ENCODE measurements around the gene BACH2. TPM values are rescaled to one million over a fixed set of nuclear protein-coding genes. Genes with fewer than 3 reads are reported as not detected.

Gene BACH2
- total and polyA plus RNA-seq, 9 of the 15 experiments (the other 6 are each of a cell fraction or from before 2014, with no cell fraction given), result 0.06 to 3.1 (median 0.59) TPM

DNA sequence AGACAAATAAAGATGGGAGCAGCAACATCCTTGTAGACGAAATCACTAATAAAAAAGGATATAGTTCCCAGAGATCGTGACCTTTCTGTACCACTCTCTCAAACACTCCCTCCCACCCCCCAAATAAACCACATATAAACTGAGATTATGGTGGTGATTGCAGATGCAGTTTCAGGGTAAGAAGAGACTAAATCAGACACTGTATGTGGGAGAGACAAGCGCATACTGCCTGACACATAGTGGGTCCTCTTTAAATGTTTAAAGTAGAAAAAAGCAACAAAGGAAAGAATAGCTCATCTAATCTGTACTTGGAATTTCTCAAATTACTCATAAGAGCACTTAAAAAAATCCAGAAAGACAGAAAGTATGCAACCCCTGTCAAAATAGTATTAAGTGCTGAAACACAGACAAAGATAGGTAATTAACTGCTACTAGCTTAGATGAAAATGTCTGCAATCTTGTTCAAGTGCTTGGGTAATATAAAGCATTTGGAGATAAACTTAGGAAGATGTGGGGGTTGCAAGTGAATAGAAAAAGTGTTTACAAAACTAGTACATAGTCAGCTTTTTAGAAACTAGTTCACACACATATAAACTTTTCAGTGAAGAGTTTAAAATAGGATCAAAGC is 151.6 kb downstream of the BACH2 start:
- no peak overlapping the region for H3K27ac ChIP-seq (ENCODE audit: extremely low read depth, low read depth, low read length)
- no peak overlapping the region for H2AFZ ChIP-seq (ENCODE audit: low read depth, low read length)
- POLR2A ChIA-PET, result interaction anchor here (1.4 kb wide), 1 partner anchor 15 kb away, joined by 5 read pairs; no protein-coding TSS in a partner anchor
- no peak overlapping the region for H3K9ac ChIP-seq (ENCODE audit: insufficient read depth in 1 of 2, low read depth in 2 of 2, low read length in 2 of 2)
- ATAC-seq (no peak), DNase-seq (ENCODE audit: extremely low read depth in 1 of 4, low spot score in 3 of 4) (no peak), FAIRE-seq (no peak)
- no peaks in the 10 kb centered on the region for H3K79me2 ChIP-seq (ENCODE audit: control insufficient read depth, insufficient read depth, low read length)
- H4K20me1 ChIP-seq (replicated peaks; ENCODE audit: control insufficient read depth, insufficient read depth, low read length), result no peaks in the 10 kb centered on the region
- 16% methylated on average over 3 of the region's 3 CpGs for WGBS (ENCODE audit: insufficient coverage, low coverage, missing lambda C conversion rate)
- no peak overlapping the region for H3K4me3 ChIP-seq
- no peak overlapping the region for H3K4me2 ChIP-seq (ENCODE audit: insufficient read depth, low read length)
- intact Hi-C loops (cut with micrococcal nuclease) (no loop called here), in situ Hi-C loops (cut with MboI) (no loop called here)
- CTCF ChIA-PET (ENCODE audit: low intra/inter-chr PET ratio), result no interaction called here
- no TSS peak for BruUV-seq (replicated peaks)
- H3K9me3 ChIP-seq (replicated peaks; ENCODE audit: control insufficient read depth, insufficient read depth, low read depth, low read length), result no peaks in the 10 kb centered on the region
- peaks cover 0 to 8% of the 10 kb centered on the region in 2 experiments; a peak in 1 of 5 replicates for H3K27me3 ChIP-seq (ENCODE audit: control insufficient read depth in 2 of 2, insufficient read depth in 2 of 2, low read length in 2 of 2)
- H3K4me1 ChIP-seq (replicated peaks in 1 of 2; ENCODE audit: control insufficient read depth in 2 of 2, insufficient read depth in 2 of 2, low read length in 2 of 2), result no peaks in the 10 kb centered on the region
- no peaks in the 10 kb centered on the region for H3K9me1 ChIP-seq (ENCODE audit: control insufficient read depth, insufficient read depth, low read length)
- no peak for TF ChIP-seq FUS (optimal IDR thresholded peaks at IDR 0.05; ENCODE audit: low read depth, low read length)
- TF ChIP-seq NEUROD1 (IDR thresholded peaks at IDR 0.05; ENCODE audit: borderline replicate concordance, low read depth, low read length, partially characterized antibody), result no peak
- no peak for TF ChIP-seq ESRRB (CRISPR knock-in tag; IDR thresholded peaks at IDR 0.05; ENCODE audit: borderline replicate concordance)
- no peak for TF ChIP-seq ARID2 (IDR thresholded peaks at IDR 0.05)
- no peak for TF ChIP-seq ZKSCAN1 (IDR thresholded peaks at IDR 0.05; ENCODE audit: low read depth, low read length)
- no peak for TF ChIP-seq OTX1 (CRISPR knock-in tag; IDR thresholded peaks at IDR 0.05)
- TF ChIP-seq, protein P1, sequence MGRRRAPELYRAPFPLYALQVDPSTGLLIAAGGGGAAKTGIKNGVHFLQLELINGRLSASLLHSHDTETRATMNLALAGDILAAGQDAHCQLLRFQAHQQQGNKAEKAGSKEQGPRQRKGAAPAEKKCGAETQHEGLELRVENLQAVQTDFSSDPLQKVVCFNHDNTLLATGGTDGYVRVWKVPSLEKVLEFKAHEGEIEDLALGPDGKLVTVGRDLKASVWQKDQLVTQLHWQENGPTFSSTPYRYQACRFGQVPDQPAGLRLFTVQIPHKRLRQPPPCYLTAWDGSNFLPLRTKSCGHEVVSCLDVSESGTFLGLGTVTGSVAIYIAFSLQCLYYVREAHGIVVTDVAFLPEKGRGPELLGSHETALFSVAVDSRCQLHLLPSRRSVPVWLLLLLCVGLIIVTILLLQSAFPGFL (CRISPR knock-in tag; IDR thresholded peaks at IDR 0.05), result no peak
- no peak for TF ChIP-seq JUNB (CRISPR knock-in tag; conservative IDR thresholded peaks at IDR 0.05)
- no peak for TF ChIP-seq SMC3 (conservative IDR thresholded peaks at IDR 0.05; ENCODE audit: insufficient read depth, low read depth, low read length)
- TF ChIP-seq RNF2 (IDR thresholded peaks at IDR 0.05), result no peak
- no peak for TF ChIP-seq NBN (IDR thresholded peaks at IDR 0.05; ENCODE audit: low read depth)
- no peak for TF ChIP-seq NFYB (IDR thresholded peaks at IDR 0.05; ENCODE audit: extremely low read depth, insufficient read length)
- no peak for TF ChIP-seq SIX5 (IDR thresholded peaks at IDR 0.05; ENCODE audit: borderline replicate concordance in 1 of 2, insufficient read depth in 1 of 2, low read depth in 1 of 2, low read length in 2 of 2)
- TF ChIP-seq, protein P2, sequence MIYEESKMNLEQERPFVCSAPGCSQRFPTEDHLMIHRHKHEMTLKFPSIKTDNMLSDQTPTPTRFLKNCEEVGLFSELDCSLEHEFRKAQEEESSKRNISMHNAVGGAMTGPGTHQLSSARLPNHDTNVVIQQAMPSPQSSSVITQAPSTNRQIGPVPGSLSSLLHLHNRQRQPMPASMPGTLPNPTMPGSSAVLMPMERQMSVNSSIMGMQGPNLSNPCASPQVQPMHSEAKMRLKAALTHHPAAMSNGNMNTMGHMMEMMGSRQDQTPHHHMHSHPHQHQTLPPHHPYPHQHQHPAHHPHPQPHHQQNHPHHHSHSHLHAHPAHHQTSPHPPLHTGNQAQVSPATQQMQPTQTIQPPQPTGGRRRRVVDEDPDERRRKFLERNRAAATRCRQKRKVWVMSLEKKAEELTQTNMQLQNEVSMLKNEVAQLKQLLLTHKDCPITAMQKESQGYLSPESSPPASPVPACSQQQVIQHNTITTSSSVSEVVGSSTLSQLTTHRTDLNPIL (CRISPR knock-in tag; IDR thresholded peaks at IDR 0.05), result no peak
- no peaks in the 10 kb centered on the region for H3K36me3 ChIP-seq (ENCODE audit: control insufficient read depth, insufficient read depth, low read length)

All from K562 (cell line).